SW 1271 (cell line): ENCODE data around the gene LRRC36.
A peak's percentile ranks its signal among the peaks of the same experiment; 100 is the strongest.
"Not testable (repeated sequence)": the region's sequence is repeated elsewhere in the genome, so short reads cannot be mapped to it uniquely, and the experiment has no call there.

Source experiments
- DNase-seq, 2 experiments: peaks; one replicate each; lab custom pipeline; 2025; lab: John Stamatoyannopoulos, UW

Gene LRRC36

DNA sequence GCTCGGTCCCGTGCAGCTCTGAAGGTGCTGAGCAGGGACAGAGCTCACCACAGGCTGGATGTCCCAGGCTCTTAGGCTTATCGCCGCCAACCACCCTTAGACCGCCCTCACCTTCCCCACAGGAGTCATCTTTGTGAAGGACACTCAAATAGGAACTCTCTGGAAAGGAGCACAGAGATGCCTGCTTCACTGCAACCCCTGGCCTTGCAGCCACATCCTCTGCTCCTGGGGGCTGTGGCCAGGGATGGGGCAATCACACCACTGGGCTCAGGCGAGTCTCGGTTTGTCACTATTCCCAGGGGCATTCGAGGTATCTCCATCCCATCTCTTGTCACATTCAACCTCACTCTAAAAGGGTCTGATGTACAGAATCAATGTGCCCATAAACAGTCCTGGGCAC lies 78.7 kb downstream of the LRRC36 start:
- no peak for DNase-seq

DNA sequence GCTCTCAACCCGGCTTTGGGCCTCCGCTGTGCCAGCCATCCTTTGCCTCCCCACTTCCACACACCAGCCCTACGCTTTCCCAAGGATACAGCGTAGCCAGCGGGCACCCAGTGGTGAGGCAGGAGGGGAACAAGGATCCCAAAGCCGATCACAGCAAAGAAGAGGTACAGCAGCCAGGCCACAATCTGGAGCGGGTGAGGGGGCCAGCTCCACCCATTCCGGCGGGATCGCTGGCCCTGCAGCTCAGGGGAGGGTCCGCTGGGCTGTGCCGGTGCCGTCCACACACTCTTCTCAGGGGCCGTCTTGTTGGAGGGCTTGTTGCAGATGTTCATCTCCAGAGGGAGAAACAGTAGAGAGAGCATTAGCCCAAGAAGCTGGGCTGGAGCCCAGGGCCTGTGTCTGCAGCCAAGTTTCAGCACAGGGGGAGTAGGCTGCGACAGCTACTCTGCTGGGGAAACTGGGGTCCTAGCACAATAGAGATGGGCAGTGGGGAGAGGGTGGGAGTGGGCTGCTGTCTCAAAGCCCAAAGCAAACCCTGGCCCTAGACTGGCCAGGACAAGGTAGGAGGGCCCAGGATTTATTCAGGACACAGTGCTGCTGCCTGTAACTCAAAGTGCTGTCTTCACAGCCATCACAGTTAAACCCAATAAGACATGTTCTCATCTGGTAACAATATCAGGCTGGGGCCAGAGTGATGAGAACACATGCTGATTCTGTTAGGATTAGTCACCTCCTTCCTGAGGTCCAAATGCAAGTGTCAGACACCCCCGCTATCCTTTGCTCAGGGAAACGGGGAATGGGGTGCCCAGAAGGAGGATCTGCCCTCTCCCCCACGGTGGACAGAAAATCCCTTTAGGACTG lies 79.7 kb downstream of the LRRC36 start:
- DNase-seq = peak in 1 of 2 experiments; percentile 9

- DNase-seq = no peak
Observed at GRCh38 chr16:67407176-67407787, 80.7 kb downstream of the LRRC36 start.

- DNase-seq = no peak
Observed at GRCh38 chr16:67407788-67408452, 81.3 kb downstream of the LRRC36 start.

GRCh38 chr16:67409631-67410030 lies 83.0 kb downstream of the LRRC36 start:
- DNase-seq = no peak

- no peak for DNase-seq
Observed at GRCh38 chr16:67411339-67411738, 84.7 kb downstream of the LRRC36 start.

DNA sequence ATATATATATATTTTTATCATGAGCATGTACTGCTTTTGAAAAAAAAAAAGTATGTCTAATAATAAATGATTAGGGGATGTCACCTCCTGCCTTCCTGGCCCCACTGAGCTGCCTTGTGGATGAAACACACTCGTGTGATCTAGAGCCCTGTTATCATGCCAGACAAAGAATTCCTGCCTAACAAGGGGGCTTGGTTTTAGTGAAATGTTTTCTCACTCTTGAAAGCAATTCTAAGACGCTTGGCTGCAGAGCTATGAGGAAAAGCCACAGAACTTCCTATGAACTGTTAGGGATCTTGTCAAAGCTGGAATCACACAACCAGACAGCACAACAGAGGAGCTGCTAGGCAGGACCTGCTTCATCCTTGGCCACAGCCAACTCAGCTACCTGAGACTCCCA lies 85.7 kb downstream of the LRRC36 start:
- no peak for DNase-seq

DNA sequence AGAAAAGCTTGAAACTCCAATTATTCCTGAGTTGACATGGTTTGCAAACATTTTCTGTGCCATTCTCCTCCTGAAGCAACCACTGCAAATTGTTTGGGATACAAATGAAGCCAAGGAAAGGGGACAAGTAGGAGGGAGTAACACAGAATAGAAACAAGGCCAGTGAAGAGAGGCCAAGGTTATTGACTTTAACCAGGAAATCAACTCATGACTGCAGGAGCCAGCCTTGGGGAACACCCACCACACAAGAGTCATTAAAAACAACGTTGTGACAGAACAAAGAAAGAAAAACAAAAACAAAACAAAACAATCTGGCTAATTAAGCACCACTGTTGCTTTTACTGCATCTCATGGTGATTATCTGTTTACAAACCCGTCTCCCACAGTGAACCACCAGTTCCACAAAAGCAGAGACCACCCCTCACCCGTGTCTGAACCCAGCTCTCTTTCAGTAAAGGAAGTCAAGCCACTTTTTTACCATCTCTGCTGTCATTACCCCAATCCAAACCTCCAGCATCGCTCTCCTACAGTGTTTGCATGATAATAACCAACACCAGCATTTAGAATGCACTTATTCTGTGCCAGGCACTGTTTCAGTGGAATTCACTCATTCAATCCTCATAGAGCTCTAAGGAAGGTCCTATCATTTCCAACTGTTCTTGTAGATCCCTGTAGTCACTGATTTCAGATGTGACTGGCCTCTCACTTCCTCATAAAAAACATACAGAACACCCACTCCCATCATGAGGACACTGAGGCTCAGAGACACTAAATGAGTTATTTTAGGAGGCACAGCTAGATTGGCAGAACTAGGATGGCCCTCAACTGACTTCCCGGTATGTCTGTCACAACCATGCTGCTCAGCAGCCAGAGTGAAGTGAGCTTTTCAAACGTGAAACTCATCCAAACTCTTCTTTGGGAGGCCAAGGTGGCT lies 87.6 kb downstream of the LRRC36 start:
- DNase-seq = no peak

DNA sequence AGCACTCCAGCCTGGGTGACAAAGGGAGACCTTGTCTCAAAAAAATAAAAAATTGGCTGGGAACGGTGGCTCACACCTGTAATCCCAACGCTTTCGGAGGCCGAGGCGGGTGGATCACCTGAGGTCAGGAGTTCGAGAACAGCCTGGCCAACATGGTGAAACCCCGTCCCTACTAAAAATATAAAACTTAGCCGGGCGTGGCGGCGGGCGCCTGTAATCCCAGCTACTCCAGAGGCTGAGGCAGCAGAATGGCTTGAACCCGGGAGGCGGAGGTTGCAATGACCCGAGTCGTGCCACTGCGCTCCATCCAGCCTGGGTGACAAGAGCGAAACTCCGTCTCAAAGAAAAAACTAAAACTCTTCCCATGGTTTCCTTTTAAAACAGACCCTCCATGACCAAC lies 88.8 kb downstream of the LRRC36 start:
- not testable (repeated sequence) for DNase-seq

DNA sequence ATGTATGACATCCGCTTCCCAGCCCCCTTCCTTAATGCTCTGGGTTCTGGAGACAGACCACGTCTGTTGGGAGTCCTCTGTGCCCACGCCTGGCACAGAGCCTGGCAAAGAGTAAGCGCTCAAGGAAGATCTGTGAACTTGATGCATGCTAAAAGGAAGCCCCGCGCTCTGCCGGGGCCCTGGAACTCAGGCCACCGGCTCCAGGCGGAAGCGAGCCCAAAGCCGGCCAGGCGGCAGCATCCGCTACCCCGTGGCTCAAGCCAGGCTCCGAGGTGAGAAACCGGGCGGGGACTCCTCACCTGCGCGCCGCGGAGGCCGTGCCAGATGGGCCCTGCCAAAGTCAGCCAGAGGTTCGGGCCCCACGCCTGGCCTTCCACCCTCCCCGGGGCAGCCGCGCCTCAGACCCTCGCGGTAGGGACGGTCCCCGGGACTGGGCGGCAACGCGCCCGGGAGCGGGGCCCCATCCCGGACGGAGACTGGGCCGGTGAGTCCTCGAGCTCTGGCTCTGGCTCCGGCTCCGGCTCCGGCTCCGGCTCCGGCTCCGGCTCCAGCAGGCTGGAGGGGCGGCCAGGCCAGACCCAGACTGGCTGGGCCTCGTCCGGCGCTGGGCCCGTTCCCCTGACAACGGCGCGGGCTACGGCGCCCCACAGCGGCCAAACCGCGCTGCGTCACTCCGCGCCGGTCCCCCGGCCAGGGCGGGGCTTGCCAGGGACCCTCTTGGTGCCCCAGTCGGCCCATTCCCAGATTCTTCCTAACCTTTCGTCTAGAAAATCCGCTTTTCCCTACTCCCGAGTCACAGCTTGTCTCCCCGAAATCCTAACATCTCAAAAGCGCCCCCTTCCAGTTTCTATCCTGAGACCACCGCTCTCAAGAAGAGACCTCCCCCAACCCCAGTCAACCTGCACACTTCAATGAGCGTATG lies 89.5 kb downstream of the LRRC36 start, which contains the start of gene ZDHHC1:
Gene ZDHHC1, minus strand, starts transcription at position 606 of the 922 bp plus-strand sequence. CDS start 8,702 bp downstream, outside the sequence.
- DNase-seq = peak; percentile 28 to 53

- no peak for DNase-seq
Observed at GRCh38 chr16:67417333-67418061, 90.9 kb downstream of the LRRC36 start.

- no peak for DNase-seq
Observed at GRCh38 chr16:67419502-67419901, 92.9 kb downstream of the LRRC36 start.

GRCh38 chr16:67419931-67420330 lies 93.3 kb downstream of the LRRC36 start:
- no peak for DNase-seq

DNA sequence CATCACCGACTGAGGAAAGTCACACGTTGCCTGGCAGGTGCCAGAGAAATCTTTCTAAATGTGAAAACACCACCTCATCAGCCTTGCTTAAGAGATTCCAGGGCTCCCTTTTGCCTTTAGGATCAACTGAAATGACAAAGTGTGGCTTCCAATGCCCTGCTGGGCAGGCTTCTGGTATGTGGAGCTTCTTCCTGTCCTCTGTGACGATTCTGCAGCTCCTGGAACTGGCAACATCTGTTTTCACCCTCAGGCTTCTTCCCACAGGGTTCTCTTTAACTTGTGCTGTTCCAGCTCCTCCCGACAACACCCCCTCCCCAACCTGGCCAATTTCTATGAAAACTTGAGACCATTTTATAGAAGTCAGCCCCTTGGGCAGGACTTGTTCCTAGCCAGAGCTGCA lies 94.4 kb downstream of the LRRC36 start:
- DNase-seq = no peak

- DNase-seq = no peak
Observed at GRCh38 chr16:67423015-67423414, 96.4 kb downstream of the LRRC36 start.

DNA sequence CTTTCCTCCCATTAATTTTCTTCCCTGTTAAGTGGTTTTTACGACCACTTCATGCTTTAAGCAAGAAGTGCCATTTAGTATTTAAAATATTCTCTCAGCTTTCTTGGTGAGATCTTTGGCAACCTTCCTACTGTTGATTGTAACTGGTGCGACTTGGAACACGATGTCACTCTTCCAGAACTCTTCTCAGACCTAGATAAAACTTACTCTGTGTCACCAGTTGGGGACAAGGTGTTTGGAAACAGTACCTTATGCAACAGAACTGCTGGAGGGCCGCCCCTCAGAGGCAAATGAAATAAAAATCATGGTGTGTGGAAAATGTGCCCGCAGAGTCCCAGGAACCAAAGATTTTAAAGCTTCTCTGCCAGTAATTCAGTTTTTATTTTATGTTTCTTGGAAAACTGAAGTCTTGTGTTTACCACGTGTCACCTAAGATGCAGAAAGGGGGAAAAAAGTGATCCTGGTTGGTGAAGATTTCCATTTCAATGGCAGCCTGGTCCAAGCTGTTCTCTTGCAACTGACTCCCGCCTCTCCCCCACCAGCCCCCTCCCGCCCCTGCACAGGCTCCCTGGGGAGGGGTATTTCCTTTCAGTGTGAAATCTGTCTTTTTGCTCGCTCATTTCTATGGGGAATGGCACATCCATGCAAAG lies 97.1 kb downstream of the LRRC36 start:
- no peak for DNase-seq

- no peak for DNase-seq
Observed at GRCh38 chr16:67424261-67424615, 97.6 kb downstream of the LRRC36 start.

DNA sequence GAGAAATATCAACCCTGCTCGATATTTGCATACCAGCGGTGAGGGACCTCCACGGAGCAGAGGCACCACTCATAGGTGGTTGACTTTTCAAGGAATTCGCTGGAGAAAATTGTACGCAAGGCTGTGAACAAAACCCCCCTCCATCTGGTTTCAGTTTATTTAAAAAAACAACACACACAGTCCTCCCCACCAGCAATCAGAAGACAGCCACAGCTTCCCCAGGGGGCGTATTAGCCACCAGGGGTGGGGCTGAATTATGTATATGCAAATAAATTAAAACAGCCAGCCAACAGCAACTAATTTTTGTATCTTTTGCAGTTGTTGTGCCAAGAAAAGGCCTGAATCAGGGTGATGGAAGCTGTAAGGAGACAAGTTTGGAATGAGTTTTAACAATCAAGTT lies 98.4 kb downstream of the LRRC36 start:
- no peak for DNase-seq

DNA sequence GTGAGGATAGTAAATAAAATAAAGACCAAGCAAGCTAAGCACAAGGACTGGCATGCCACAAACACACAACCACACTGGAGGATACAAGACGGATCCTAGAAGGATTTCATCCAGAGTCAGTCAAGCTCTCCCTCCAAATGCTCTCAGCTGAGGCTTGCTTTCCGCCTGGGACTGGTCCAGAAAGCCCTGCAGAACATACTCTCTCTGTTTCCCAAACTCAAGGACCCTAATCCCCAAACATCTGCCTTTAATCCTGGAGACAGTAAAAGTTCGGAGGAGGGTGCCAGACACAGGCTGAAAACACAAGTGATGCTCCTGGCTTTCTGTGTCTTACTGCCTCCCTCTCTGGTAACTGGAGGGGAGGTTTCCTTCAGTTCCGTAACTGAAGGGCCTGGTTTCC lies 99.0 kb downstream of the LRRC36 start:
- no peak for DNase-seq

GRCh38 chr16:67426022-67426421 lies 99.4 kb downstream of the LRRC36 start:
- no peak for DNase-seq
